Activated CD4-positive, alpha-beta T cell treated with anti-CD3 and anti-CD28 coated beads, Interleukin-2, amount 50 U/mL, for 4 hours (primary cell): ENCODE data around the gene OR10J1.
"Not testable (repeated sequence)": the region's sequence is repeated elsewhere in the genome, so short reads cannot be mapped to it uniquely, and the experiment has no call there.

Source experiments
- DNase-seq, 2 experiments: peaks; one replicate each; pipeline ENCODE4 v3.0.0-alpha.2; 2020

Gene OR10J1, protein sequence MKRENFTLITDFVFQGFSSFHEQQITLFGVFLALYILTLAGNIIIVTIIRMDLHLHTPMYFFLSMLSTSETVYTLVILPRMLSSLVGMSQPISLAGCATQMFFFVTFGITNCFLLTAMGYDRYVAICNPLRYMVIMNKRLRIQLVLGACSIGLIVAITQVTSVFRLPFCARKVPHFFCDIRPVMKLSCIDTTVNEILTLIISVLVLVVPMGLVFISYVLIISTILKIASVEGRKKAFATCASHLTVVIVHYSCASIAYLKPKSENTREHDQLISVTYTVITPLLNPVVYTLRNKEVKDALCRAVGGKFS

DNA sequence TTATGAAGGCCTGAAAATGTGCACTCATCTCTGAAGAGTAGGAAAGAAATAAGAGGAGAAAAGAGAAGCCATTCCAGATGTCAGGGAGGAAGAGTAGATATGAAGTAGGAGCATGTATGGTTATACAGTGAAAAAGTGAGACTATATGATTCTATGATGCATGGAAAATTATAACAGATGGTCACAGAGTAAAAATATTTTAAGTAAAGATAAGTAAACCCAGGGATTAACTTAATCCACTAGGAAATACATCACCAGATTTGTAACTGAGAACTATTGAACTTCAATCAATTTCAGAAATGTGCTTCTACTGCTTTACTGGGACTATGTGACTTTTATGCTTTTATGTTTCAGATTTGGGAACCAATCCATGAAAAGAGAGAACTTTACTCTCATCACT, at the start of gene OR10J1:
Gene OR10J1 (plus strand): TSS at position 301 of the 400 bp plus-strand sequence. CDS start 70 bp downstream, at position 371.
- DNase-seq = no peak

DNA sequence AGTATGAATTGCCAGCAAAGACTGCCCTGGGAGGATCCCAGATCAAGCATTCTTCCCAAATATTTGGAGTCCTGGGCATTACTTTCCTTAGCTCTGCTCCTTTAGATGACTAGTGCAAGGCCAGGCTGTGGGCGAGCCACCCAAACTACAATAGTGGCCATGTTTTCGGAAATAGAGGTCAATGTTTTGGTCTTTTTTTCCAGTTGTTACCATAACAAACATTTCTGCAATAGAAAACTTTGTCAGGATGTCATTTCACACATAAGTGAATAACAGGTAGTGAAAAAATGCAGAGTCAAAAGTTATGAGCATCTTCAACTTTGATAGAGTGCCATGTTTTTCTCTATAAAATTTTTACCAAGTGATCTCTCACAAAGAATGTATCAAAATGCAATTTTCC, 32.7 kb upstream of the OR10J1 start:
- DNase-seq = no peak

DNA sequence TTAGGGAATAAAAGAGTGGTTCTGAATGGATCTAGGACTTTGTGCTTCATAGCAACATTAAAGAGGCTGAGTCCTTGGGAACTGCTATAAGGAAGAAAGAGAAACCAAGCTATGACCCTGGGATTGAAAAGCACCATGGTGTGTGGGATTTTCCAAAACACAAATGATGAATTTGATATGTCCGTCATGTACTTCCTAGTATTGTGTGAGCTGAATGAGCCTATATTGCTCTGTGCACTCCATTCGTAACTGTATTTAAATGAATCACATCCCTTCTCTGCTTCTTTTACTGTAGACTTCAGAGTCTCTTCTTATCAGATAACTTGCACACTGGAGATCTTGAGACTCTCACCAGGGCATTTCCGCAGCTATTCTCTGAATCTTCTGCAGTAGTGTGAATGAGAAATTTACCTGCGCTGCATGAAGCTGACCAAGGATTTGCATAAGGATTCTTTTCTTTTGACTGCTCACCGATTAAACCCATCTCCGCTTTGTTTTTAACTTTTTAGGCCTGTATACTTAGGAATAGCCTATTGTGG, 30.6 kb upstream of the OR10J1 start:
- no peak for DNase-seq

DNA sequence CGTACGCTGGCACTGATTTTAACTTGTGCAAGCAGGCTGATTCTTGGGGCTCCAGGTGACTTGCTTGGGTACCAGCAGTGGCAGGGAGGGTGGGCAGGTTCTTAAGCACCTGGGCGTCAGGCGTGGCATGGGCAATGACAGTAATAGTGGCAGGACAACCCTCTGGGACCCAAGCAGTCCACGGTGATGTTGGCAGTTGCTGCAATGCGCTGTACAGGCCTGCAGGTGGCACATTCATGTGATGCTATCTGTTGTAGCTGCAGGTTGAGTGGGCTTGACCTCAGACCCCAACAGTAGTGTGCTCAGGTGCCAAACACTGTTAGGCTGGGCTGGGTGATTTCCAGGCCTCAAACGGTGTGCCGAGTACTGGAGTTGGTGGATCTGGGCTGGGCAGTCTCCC, 17.7 kb upstream of the OR10J1 start:
- DNase-seq = no peak

DNA sequence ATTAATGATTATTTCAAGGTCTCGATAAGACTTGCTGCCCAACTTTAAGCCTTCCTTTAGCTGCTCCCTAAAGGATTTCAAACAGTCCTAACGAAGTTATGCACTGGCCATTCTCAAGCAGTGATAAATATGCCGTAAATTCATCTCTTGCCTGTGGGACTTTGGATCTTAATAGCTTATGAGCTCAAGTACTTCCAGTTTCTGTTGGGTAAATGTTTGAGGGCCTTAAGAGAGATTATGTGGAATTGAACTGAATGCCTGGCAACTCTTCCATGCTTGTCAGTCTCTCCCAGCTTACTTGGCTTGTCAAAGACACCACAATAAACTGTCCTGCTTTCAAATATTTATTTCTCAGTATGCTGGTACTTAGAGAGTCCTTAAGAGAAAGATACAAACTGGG, 11.0 kb upstream of the OR10J1 start:
- no peak for DNase-seq

DNA sequence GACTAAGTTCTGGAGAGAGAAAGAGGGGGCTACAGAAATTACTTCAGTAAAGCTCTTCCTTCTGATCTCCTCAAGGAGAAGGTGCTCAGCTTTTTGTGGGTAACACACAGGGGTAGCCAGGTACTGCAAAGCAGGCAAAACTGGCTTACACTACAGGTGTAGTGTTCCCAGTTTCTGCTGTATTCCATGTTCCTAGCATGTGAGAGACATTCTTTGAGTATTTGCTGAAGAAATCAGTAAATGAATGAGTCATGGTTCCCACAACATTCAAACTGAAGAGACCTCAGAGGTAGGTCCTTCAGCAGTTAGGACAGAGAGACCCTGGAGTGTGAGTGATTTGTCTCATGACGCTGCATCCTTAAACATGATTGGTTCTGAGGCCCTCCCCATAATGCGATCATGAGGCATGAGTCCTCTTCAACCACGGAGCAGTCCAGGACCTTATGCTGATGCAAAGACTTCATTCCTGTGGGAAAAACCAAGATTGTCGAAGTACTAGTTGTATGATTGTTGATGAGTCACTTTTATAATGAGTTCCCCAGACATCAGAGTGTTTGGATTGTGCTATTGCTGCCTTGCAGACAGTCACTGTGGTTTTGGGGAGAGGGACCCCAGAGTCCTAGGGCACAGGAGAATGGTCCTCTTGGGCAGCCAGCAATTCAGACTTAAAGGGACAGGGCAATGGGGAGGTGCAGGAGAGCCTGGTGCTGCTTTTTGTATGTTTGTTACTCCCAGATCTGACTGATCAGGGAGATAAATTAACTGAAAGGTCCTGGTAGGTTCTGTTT, 10.3 kb upstream of the OR10J1 start:
- DNase-seq = no peak

DNA sequence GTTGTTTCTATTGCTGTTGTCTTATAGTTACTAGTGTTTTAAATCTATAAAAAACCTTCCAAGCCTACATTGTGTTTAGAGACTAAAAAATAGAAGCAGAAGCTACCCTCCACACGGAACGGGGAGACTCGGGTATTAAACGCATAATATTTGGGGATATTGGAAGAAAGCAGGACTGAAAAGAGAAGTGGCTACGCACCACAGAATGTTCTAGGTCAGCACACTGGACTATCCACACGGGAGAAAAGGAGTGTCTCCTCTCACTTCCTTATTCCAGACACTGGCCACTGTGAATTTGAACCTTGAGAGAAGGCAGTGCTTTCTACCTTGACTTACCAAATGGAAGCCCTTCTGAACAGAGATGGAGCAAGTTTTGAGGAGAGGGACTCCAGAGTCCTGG, 8.5 kb upstream of the OR10J1 start:
- DNase-seq = no peak

DNA sequence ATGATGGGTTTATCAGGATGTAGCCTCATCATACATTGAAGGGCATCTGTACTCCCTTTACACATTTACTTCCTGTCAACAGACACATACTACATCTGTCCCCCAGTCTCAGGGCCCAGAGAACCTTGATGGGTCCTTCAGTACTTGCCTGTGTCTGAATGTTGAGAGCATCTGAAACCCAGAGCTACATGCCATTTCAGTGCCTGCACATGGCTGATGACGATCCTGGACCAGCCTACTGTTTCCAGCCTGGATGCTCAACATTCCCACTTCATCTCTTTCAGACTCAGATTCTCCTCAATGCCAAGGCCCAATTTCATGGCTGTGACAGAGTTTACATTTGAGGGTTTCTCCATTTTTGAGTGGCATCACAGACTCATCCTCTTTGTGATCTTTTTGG, 7.6 kb upstream of the OR10J1 start, which contains the start of gene OR10J4:
Gene OR10J4 (plus strand): TSS at position 301 of the 400 bp plus-strand sequence.
- DNase-seq = no peak

DNA sequence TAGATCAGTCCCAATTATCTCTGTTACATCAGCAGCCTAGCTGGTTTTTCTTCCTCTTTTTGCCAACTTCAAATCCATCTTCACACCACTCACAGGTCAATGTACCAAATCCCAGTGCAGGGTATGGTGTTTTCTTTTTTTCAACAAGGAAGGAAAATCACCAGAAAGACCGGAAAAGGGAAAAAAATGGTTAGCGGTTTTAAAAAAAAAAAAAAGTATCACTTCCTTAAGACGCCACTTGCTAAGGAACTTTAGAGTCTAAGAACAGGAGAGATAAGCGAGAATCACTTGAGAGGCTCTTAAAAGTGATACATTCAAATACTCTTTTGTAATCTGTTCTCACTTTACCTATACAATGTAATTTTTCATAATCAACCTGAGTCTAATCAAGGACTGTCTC, 3.1 kb upstream of the OR10J1 start:
- no peak for DNase-seq

DNA sequence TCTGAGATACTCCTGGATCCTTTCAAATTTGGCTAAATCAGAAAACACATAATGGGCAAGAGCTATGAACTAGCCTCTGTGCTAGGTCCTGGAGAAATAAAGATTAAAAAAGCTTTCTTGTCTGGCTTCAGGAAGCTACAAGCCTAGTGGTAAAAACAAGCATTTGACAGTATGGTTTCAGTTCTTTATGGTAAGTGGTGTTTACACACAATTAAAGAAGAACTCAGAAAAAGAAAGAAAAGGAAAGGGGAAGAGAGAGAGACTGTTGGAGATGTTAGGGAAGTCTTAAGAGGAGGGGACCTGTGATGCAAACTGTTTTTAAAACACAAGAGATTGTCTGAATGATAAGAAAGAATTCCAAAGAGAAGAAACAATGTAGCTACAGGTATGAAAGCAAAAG, 1.8 kb downstream of the OR10J1 start:
- DNase-seq = no peak

DNA sequence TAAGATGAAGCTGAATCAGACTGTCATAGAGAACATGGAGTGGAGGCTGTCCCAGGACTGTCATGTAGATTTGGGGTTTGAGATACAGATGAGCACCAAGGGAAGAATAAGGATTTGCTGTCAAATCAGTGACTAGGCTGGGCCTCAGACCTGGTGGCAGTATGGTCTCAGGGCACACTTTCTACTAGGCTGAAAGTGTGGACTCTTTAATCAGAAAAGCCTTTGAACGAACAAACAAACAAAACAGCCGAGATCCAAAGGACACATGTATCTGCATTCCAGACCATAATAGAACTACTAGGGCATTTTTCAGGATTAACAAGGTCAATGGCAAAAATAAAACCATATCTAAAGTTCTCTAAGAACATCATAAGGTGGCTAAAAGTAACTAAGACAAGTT, 2.9 kb downstream of the OR10J1 start:
- no peak for DNase-seq

DNA sequence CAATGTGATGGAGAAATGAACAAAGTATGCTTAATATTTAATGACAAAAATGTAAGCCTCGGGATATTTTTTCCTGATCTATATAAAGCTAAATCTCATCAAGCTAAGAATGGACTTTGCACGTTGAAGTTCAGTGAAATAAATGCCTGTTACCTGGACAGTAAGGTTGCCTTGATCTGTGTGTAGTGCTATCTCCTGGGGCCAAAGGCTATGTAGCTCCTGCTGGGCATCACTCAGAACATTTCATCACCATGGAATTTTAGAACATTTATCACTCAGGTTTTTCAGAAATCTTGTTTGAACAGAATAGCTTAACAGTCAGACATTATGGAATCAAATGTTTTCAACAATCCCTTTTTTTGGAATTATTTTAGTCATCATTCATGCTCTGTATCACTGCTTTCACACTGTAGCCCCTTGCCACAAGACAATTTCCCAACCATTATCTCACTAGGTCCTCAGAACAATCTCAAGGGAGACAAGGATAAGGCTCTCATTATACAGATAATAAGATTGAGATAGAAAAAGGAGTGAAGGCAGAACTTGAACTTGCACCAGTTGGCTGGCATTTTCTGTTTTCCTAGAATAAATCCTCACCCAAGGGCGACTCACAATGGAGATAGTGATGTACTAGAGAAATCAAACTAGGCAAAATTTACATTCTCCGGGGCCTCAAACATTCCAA, 3.7 kb downstream of the OR10J1 start:
- DNase-seq = no peak

DNA sequence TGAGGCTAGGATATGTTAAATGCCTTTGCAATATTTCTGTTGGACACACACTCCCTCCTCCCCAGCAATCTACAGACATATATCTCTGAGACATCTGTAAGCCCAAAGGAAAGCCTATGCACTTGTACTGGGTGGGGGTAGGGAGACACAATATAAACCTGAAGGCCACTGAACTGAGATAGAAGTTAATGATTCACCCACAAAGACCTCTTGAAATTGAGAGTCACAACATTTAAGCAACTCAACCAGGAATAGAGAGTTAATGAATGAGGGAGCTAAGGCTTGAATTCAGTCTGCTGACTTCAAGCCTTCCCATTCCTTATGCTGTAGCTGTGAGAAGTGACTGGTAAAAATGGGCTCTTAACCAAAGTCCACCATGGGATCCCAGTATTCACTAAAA, 5.0 kb downstream of the OR10J1 start:
- DNase-seq = no peak

DNA sequence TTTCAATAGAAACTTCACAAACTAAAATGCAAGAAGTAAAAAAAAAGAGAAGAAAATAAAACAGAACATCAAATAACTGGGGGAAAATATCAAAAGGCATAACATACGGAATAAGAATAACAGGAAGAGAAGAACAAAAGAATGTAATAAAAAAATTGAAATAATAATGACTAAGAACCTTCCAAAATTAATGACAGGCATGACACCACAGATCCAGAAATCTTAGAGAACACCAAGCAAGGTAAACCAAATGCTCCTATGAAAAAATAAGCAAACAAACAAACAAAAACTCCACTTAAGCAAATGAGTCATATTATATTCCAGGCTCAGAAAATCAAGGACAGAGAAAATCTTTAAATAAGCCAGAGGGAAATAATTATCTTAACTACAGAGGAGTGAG, 8.7 kb downstream of the OR10J1 start:
- no peak for DNase-seq

DNA sequence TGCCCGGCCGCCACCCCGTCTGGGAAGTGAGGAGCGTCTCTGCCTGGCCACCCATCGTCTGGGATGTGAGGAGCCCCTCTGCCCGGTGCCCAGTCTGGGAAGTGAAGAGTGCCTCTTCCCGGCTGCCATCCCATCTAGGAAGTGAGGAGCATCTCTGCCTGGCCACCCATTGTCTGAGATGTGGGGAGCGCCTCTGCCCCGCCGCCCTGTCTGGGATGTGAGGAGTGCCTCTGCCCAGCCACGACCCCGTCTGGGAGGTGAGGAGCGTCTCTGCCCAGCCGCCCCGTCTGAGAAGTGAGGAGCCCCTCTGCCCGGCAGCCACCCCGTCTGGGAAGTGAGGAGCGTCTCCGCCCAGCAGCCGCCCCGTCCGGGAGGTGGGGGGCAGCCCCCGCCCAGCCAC, 10.1 kb downstream of the OR10J1 start:
- DNase-seq = not testable (repeated sequence)

DNA sequence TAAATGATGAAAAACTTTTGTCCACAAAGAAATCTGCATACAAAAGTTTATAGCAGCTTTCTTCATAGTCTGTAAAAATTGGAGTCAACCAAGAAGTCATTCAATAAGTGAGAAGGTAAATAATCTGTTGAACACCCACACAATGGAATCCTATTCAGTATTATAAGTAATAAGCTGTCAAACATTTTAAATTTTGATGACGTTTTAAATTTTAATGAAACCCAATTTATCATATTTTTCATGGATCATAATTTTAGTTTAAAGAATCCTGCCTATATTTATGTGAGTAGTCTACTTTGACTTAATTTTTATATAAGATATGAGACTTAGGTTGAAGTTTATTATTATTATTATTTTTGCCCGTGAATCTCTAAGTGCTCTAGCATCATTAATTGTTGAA, 20.0 kb downstream of the OR10J1 start:
- DNase-seq = no peak

DNA sequence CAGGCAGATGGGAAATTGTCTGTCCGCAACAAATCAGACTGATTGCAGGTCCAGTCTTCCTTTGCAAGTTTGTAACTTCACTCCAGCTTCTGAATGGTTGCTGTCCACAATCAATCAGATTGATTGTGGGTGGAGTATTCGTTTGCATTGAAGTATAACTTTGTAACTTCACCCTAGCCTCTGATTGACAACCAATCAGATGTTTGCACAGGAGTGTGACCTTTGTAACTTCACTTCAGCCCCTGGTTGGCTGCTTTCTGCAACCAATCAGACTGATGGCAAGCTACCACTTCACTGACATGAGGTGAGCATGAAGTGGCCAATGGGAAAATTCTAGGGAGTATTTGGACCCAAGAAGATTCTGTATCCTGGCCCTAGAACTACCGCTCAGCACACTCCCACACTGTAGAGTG, 25.7 kb downstream of the OR10J1 start:
- no peak for DNase-seq

DNA sequence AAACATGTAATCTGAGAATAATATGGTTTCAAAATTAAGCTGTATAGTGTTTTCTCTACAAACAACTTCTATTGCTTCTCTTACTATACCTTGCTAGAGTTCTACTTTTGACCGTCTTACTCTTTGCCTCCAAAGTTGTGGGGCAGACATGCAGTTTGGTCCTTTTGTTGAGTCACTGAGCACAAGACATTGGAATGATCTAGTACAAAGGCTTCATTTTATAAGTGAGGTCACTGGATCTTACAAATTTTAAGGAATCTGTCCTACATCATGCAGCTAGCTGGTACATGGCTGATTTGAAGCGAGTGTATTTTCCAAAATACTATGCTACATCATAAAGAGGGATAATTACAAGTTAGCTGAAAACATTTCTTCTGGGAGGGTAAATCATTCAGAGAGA, 28.8 kb downstream of the OR10J1 start:
- DNase-seq = no peak

DNA sequence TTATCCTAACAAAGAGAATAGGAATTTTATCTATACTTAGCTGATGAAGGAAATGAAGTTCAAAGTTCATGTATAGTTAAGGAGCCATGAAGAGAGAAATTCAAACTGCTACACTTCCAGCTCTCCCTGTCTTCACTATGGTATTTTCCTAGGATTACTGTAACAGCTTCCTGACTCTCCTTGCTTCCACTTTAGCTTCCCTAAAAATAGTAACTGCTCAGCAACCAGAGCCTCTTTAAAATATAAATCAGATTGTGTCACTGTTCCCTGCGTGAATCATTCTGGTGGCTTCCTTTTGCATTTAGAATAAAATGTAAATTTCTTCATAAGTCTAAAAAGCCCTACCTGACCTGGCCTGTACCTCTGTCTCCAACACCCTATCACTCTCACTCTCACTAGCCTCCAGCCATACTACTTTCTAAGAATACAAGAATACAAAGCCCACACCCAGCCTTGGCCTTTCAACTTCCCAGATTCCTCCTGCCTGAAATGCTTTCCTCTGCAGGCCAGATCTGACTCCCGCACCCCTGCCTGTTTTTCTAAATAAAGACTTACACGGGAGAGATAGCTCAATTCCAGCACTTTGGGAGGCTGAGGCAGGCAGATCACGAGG, 30.5 kb downstream of the OR10J1 start:
- DNase-seq = no peak

DNA sequence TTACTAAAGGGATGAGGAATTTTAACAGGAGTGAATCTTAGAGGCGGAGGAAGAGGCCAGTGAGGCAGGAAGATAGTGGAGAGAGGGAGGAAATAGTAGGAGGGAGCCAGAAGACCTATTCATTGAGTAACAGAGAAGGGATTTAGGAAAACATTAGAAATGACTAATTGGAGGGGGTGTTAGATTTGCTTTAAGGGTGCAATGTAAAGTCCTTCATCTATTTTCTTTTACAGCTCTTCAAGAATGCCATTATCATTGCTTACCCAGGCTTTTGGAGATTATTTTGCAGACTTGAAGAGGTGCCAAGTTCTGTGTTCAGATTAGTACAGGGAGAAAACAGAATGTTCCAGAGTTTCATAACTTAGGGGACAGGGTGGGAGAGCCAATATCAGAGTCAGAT, 33.8 kb downstream of the OR10J1 start:
- no peak for DNase-seq

DNA sequence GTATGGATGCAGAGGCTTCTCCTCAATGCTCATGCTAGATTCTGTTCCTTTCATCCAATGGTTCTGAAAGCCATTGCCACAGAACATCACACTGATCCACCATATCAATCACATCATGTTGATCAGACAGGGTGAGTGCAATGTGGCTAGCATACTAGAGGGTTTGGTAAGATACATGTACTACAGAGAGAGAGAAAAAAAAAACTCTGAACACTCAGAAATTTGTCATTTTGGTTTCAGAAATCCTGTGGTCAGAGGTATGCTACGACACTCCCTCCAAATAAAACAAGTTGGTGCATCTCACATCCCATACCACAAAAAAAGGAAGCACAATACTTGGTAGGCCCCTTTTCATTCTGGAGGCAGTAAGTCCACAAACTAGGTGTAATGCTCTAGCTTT, 35.4 kb downstream of the OR10J1 start:
- DNase-seq = no peak

DNA sequence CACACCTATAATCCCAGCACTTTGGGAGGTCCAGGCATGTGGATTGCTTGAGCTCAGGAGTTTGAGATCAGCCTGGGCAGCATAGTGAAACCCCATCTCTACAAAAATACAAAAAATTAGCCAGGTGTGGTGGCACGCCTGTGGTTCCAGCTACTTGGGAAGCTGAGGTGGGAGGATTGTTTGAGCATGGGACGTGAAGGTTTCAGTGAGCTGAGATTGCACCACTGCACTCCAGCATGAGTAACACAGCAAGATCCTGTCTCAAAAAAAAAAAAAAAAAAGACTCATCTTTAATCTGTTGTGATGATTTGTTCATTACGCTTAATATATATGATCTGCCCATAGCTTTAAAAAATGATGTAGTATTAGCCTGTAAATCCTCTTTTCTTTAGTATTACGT, 44.0 kb downstream of the OR10J1 start:
- DNase-seq = no peak
